IPS-18c (cell line): ENCODE results near the gene OSBPL10.

Experiments
- H3K4me3 ChIP-seq: 2 replicates; pipeline ENCODE4 v1.7.0; 2013; ENCODE audit warnings: low read depth, mild to moderate bottlenecking, low read length, moderate library complexity; ENCODE audit not compliant: insufficient read depth
- H3K9me3 ChIP-seq: one replicate; pipeline ENCODE4 v1.6.1; 2013; ENCODE audit warnings: mild to moderate bottlenecking, low read length, moderate library complexity; ENCODE audit not compliant: control insufficient read depth, insufficient read depth

Gene OSBPL10

GRCh38 chr3:31765871-31766270 is 215.2 kb downstream of the OSBPL10 start:
- Histone ChIP-seq H3K4me3 (no peak overlapping the region), H3K9me3 (no peaks in the 10 kb centered on the region)

- Histone ChIP-seq H3K4me3 (no peak overlapping the region), H3K9me3 (no peaks in the 10 kb centered on the region)
These were observed 217.3 kb downstream of the OSBPL10 start for GRCh38 chr3:31763731-31764130.

GRCh38 chr3:31762888-31763351 is 218.1 kb downstream of the OSBPL10 start:
- H3K9me3 ChIP-seq, result no peaks in the 10 kb centered on the region

DNA sequence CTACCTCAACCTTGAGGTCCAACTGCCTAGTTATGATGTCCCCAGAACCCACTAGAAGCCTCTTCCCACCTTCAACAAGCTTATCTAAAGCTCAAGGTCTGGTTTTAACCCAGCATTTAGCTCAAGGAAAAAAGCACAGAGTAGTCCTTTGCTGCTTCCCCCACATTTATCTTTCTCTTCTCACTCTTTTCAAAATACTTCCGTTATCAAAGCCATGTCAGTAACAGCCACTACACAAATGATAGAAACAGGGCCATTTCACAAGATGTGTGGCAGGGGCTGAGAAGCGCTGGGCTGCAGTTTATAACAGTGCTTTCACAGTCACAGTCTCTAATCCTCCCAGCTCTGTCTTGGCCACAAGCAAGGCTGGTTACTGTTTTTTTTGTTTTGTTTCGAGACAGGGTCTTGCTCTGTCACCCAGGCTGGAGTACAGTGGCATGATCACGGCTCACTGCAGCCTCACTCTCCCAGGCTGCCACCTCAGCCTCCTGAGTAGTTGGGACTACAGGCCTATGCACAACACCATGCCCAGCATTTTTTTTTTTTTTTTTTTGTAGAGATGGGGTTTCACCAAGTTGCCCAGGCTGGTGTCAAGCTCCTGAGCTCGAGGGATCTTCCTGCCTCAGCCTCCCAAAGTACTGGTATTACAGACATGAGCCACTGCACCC is 218.8 kb downstream of the OSBPL10 start:
- no peak overlapping the region for H3K4me3 ChIP-seq
- no peaks in the 10 kb centered on the region for H3K9me3 ChIP-seq

More at GRCh38 chr3:31762888-31763351, 218.1 kb downstream of the OSBPL10 start:
- no peak overlapping the region for H3K4me3 ChIP-seq

DNA sequence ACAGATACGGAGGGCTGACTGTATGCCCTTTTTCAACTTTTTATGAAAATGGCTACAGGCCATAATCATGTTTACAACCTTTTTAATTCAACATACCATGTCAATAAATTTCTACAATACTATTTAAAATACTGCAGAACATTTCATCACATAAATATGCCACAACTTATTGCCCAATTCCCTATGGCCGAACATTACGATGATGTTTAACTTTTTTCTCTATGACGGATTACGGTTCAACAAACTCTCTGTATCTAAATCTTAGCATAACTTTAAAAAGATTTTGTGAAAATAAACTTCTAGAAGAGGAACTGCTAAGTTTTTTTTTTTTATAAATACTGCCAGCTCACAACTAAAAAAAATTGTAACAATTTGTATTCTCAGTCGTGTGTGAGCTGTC is 220.4 kb downstream of the OSBPL10 start:
- no peak overlapping the region for H3K4me3 ChIP-seq
- no peaks in the 10 kb centered on the region for H3K9me3 ChIP-seq

DNA sequence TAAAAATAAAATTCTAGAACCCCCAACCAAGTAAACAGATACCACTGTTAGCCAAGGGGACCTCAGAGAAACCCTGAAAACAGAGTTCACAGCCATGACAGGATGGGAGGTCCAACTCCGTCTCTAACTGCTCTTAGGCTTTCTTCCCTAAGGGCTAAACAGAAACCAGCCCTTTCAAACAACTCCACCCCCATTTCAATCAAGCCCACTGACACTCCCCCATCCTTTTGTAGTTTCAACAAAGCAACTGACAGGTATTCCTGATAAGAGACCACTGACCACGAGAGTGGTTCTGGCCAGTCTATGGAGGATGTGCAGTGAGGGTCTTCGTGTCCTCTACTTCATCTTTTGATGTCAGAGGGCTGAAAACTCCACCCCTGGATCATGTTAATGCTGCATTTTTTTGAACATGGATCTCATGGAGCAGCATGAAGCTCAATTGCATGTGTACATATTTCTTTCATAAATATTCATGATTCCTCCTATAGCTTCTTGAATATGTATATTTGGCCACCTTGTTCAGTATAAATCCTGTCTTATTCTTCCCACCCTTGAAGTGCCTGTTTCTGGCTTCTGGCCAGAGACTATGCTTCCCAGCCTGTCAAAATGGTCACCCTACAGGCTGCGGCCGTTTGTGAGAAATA is 222.6 kb downstream of the OSBPL10 start:
- Histone ChIP-seq H3K4me3 (no peak overlapping the region; the same call in 1 of the 2 replicates), H3K9me3 (peaks cover 2% of the 10 kb centered on the region)

DNA sequence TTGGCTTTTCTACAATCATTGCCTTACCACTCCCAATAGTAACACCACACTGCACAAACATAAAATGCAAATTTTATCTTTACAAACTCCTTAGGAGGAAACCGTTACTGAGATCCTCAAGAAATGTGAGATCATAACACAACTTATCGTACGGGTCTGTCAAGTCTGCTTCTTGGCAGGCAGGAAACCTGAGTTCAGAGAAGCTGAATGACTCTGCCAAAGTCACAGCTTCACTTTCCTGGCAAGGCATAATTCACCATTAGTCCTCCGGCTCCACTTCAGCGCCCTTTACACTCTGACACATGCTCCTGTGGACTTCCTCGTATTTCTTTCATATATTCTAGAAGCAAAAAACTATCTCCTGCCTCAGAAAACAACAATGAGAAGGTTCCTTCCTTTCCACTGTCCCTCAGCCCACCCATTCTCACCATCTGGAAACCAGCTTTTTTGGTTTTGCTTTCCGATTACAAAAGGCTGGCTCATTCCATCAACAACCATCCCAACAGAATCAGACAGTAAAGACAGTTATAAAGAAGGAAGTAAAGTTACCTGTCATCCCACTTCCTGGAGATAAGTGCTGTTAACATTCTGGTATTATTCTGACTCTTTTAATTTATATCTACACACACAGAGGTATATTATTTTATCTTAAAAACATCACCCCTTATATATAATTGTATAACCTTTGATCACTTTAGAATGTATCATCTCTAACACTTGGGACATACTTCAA is 225.0 kb downstream of the OSBPL10 start:
- H3K4me3 ChIP-seq, result no peak overlapping the region
- peaks cover 2% of the 10 kb centered on the region for H3K9me3 ChIP-seq

GRCh38 chr3:31754575-31755278 is 226.3 kb downstream of the OSBPL10 start:
- Histone ChIP-seq H3K4me3 (no peak overlapping the region), H3K9me3 (peaks cover 2% of the 10 kb centered on the region)

GRCh38 chr3:31753050-31753425 is 228.0 kb downstream of the OSBPL10 start:
- no peak overlapping the region for H3K4me3 ChIP-seq

GRCh38 chr3:31752305-31753049 is 228.6 kb downstream of the OSBPL10 start:
- H3K9me3 ChIP-seq, result peaks cover 2% of the 10 kb centered on the region
- H3K4me3 ChIP-seq, result no peak overlapping the region

More at GRCh38 chr3:31753050-31753425, 228.0 kb downstream of the OSBPL10 start:
- peaks cover 2% of the 10 kb centered on the region for H3K9me3 ChIP-seq

- H3K9me3 ChIP-seq, result peaks cover 2% of the 10 kb centered on the region
- H3K4me3 ChIP-seq, result no peak overlapping the region
These were observed 230.7 kb downstream of the OSBPL10 start for GRCh38 chr3:31750341-31750740.

GRCh38 chr3:31748933-31749295 is 232.1 kb downstream of the OSBPL10 start:
- Histone ChIP-seq H3K9me3 (no peaks in the 10 kb centered on the region), H3K4me3 (no peak overlapping the region)

- no peak overlapping the region for H3K4me3 ChIP-seq
- H3K9me3 ChIP-seq, result no peaks in the 10 kb centered on the region
These were observed 232.7 kb downstream of the OSBPL10 start for GRCh38 chr3:31748281-31748932.

DNA sequence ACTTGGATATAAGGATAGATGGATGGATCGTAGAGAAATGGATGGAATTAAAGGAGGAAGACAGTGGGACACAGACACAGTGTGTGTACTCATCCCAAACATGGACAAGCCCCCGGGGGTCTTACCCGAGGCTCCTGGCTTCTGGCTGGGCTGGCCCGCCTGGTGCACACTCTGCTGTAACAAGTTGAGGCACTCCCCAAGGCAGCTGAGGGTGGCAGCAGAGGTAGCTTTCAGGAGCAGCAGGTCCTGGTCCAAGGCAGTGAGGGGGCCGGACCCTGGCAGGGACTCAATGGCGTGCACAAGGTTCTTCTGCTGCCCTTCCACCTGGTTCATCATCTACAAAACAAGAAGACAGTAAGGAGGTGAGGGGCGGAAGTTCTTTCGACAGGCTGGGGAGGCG is 233.3 kb downstream of the OSBPL10 start:
- Histone ChIP-seq H3K4me3 (no peak overlapping the region), H3K9me3 (no peaks in the 10 kb centered on the region)

DNA sequence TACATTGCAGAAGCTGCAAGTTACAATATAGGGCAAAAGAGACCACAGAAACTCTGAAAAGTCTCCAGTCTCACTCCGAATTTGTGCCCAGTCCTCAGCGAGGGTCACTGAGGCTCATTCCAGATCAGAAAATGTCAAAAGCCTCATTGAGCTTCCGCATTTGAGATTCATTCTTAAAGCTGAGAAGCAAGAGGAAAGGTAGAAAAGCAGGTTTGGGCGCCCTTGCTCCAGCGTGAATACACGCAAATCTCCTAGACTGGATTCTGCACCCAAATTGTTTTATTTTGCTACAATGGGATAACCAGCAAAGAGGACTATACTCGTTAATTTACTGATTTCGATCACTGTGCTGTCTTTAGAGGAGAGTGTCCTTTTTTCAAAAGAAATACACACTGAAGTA is 236.1 kb downstream of the OSBPL10 start:
- Histone ChIP-seq H3K9me3 (no peaks in the 10 kb centered on the region), H3K4me3 (no peak overlapping the region)

- Histone ChIP-seq H3K9me3 (no peaks in the 10 kb centered on the region), H3K4me3 (no peak overlapping the region)
These were observed 237.6 kb downstream of the OSBPL10 start for GRCh38 chr3:31743331-31744089.
